ENCODE results near the gene PTPRN2.

The PTPRN2 gene

DNA sequence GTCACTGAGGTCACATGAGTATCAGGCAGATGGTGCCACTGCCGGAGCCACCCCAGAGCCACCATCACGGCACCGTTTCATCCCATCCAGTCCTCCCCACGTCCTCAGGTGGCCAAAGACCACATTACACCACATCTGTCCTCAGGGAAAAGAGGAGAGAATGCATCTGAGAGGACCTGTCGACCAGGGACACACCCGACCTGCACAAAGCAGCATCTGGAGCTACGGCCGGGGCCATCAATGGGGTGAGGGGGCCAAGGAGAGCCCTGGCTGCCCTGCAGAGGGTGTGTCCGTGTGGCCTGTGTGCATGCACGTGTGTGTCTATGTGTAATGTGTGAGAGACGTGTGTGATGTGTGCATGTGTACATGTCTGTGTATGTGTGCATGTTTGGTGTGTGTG lies 770.2 kb downstream of the PTPRN2 start:
- CTCF ChIA-PET: no interaction called here
- TF ChIP-seq, protein P1, sequence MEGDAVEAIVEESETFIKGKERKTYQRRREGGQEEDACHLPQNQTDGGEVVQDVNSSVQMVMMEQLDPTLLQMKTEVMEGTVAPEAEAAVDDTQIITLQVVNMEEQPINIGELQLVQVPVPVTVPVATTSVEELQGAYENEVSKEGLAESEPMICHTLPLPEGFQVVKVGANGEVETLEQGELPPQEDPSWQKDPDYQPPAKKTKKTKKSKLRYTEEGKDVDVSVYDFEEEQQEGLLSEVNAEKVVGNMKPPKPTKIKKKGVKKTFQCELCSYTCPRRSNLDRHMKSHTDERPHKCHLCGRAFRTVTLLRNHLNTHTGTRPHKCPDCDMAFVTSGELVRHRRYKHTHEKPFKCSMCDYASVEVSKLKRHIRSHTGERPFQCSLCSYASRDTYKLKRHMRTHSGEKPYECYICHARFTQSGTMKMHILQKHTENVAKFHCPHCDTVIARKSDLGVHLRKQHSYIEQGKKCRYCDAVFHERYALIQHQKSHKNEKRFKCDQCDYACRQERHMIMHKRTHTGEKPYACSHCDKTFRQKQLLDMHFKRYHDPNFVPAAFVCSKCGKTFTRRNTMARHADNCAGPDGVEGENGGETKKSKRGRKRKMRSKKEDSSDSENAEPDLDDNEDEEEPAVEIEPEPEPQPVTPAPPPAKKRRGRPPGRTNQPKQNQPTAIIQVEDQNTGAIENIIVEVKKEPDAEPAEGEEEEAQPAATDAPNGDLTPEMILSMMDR (IDR thresholded peaks at IDR 0.05; ENCODE audit: insufficient read depth, low read length, missing control alignments): no peak
- H3K4me3 ChIP-seq (ENCODE audit: low read depth, low read length): no peak overlapping the region
- POLR2A ChIA-PET: no interaction called here
- DNase-seq (ENCODE audit: low read depth, low spot score): no peak

DNA sequence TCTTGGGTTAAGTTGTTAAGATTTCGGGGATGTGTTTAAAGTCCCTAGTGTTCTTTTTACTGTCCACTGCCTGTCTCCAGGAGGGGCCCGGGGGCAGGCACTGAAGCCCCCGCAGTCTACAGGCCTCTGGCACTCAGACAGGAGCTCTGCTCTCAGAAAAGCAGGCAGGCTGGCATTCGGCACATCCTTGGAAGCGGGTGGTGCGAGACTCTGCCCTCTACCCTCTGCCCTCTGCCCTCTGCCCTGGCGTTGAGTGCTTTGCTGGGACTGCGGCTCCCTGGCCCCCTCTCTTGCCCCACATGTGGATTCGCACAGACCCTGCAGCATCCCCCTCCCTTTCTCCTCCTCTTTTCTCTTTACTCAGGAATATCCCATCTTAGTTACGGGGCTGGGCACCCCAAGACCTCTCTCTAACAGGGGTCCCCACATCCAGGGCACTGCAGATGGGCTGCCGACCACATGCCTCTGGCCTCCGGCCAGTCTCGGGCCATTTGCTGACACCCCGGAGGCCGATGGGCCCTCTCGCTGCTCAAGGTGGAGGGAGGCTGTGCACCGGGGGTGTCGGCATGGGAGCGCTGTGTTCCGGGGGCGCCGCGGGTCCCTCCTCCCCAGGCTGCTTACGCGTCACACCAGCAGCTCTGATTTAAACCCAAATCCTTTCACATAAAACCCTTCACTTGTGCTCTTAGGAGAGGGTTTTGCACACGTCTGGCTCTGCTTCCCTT lies 770.9 kb downstream of the PTPRN2 start:
- no peak for DNase-seq (ENCODE audit: low read depth, low spot score)
- POLR2A ChIA-PET: no interaction called here
- CTCF ChIA-PET: no interaction called here
- TF ChIP-seq, protein P1 (IDR thresholded peaks at IDR 0.05; ENCODE audit: insufficient read depth, low read length, missing control alignments): no peak
- H3K4me3 ChIP-seq (ENCODE audit: low read depth, low read length): no peak overlapping the region

DNA sequence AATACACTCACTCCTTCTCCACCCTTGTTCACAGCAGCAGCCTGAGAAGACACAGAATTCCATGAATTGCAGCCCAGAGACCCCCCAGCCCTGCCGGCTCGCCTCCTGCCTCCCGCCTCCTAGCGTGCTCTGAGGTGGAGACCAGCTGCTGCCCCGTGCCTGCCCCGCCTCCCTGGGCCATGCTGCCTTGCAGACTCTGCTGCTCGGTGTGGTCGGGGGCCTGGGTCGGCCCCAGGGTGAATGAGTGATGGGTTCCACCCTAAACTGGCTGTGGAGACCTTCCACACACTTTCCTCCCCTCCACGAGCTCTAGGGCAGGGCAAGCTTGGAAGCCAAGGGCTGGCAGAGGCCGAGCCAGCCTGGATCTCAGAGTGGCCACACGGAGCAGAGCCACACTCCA lies 771.5 kb downstream of the PTPRN2 start:
- POLR2A ChIA-PET: no interaction called here
- CTCF ChIA-PET: no interaction called here
- no peak overlapping the region for H3K4me3 ChIP-seq (ENCODE audit: low read depth, low read length)
- DNase-seq (ENCODE audit: low read depth, low spot score): no peak
- TF ChIP-seq, protein P1 (IDR thresholded peaks at IDR 0.05; ENCODE audit: insufficient read depth, low read length, missing control alignments): no peak

DNA sequence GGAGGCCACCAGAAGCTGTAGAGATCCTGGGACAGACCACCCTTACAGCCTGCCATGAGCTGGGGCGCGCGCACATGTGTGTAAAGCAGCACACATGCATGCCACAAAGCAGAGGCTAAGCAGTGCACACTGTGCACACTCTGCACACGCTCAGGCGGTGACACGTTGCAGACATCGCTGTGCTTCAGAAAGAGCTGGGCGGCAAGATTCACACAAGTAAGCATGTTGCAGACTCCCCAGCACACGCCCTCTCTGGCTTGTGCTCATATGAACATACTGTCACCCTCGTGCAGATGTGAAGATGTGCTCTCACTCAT lies 772.0 kb downstream of the PTPRN2 start:
- TF ChIP-seq, protein P1 (IDR thresholded peaks at IDR 0.05; ENCODE audit: insufficient read depth, low read length, missing control alignments): no peak
- no peak for DNase-seq (ENCODE audit: low read depth, low spot score)
- no peak overlapping the region for H3K4me3 ChIP-seq (ENCODE audit: low read depth, low read length)
- ChIA-PET POLR2A (no interaction called here), CTCF (no interaction called here)

DNA sequence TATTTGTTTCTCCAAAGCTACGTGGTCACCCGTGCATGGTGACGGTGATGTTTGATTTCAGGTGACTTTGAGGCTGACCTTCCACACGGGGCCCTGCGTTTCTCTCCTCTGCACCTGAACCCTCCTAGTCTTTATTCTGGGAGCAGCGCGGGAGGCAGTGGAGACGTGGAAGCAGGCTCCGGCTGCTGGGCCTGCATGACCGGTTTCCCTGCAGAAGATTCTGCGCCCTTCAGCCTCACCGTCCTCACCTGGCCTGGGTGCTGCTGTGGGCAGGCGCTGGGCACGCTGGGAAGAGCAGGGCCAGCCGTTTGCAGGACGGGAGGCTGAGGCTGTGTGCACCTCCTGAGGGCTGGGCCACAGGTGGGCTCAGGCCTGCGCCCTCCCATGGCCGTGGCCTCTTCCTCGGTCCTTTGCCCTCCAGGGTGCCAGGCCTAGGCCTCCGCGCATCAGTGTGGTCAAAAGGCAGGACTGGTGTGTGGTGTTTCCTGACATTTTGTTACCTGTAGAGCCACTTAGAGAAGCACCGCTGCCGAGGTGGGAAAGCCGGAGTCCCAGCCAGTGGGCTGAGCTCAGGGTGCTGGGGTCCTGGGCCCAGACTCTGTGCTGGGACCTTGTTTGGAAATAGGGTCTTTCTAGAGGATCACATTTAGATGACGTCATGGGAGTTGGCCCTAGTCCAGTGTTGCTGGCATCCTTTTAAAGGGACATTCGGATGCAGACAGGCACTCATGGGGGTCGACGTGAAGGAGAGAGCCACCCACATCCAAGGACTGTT lies 772.5 kb downstream of the PTPRN2 start:
- CTCF ChIA-PET: no interaction called here
- TF ChIP-seq, protein P1 (IDR thresholded peaks at IDR 0.05; ENCODE audit: insufficient read depth, low read length, missing control alignments): no peak
- no peak for DNase-seq (ENCODE audit: low read depth, low spot score)
- no peak overlapping the region for H3K4me3 ChIP-seq (ENCODE audit: low read depth, low read length)
- POLR2A ChIA-PET: no interaction called here

DNA sequence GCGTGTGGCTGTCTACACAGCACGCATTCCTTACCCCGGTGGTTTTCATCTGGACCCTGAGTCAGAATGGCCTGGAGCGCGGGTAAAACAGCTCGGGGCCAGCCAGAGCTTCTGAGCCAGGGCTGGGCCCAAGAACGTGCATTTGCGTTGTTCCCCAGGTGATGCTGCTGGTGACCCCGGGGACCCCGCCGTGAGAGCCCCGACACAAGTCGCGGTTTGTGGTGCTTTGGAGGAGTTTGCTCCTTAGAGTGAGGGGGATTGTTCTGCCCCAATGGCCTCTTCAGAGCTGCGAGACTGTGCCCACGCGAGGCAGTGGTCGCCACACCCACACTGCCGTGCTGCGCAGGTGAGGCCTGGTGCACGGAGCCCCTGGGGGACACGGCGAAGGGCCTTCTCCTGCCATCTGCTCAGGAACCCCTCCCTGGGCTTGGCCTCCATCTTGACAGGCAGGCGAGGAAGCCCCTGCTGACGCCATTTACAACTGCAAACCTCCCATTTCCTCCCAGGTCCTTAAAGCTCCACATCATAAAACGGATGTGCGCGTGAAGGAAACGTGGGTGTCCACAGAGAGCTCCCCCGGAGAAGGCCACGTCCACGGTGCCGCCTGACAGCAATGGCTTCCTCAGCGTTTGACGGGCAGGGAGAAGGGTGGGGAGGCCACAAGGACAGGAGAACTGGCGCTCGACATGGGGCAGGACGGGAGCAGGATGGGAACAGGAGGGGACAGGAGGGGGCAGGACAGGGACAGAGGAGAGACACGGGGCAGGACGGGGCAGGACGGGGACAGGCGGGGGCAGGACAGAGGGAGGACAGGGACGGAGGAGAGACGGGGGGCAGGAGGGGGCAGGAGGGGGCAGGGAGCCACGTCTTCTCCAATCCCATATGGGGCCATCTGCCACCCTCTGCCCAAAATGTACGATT lies 773.6 kb downstream of the PTPRN2 start:
- DNase-seq (ENCODE audit: low read depth, low spot score): no peak
- H3K4me3 ChIP-seq (ENCODE audit: low read depth, low read length): no peak overlapping the region
- TF ChIP-seq, protein P1 (IDR thresholded peaks at IDR 0.05; ENCODE audit: insufficient read depth, low read length, missing control alignments): no peak
- ChIA-PET CTCF (no interaction called here), POLR2A (no interaction called here)

All from AG04449 (cell line).